ENCODE data around the gene MTHFD2.

DNA sequence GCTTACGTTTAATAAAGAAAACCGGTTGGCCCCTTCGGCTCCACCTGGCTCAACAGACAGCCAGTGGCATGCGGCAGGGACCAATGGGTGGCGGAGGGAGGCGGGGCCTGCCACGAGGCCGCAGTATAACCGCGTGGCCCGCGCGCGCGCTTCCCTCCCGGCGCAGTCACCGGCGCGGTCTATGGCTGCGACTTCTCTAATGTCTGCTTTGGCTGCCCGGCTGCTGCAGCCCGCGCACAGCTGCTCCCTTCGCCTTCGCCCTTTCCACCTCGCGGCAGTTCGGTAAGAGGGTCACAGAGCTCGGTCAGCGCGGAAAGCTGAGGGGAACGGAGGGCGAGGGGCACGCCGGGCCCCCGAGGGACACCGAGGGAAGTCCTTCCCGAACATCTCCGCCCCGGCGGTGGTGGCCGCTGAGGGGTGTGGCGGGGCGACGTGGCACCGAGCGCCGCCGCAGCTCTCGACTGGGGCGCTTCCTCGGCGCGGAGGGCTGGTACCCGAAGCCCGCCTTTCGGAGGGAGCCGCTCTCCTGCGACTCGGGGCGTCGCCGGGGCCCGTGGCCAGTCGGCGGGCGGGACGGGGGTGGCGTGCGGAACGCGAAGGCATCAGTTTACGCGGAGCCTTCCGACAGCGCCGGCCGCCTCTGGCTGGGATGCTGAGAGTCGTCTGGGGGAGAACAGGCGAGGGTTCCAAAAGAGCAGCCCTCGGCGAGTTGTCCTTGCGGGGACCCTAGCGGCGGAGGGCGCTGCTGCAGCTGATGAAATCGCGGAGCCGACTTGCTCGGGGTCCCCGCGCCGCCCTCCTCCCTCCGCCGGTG, at the start of gene MTHFD2:
- peak; percentile 59 to 71 (median 67) for TF ChIP-seq POLR2A (IDR thresholded peaks at IDR 0.05)
- TF ChIP-seq, protein P1, sequence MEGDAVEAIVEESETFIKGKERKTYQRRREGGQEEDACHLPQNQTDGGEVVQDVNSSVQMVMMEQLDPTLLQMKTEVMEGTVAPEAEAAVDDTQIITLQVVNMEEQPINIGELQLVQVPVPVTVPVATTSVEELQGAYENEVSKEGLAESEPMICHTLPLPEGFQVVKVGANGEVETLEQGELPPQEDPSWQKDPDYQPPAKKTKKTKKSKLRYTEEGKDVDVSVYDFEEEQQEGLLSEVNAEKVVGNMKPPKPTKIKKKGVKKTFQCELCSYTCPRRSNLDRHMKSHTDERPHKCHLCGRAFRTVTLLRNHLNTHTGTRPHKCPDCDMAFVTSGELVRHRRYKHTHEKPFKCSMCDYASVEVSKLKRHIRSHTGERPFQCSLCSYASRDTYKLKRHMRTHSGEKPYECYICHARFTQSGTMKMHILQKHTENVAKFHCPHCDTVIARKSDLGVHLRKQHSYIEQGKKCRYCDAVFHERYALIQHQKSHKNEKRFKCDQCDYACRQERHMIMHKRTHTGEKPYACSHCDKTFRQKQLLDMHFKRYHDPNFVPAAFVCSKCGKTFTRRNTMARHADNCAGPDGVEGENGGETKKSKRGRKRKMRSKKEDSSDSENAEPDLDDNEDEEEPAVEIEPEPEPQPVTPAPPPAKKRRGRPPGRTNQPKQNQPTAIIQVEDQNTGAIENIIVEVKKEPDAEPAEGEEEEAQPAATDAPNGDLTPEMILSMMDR (IDR thresholded peaks at IDR 0.05 in 8 of 11, conservative IDR thresholded peaks at IDR 0.05 in 3 of 11), result peak; percentile 74 to 93 (median 89)
